Keratinocyte (primary cell): ENCODE results near the gene AK8. TPM values are rescaled to one million over a fixed set of nuclear protein-coding genes. Genes with fewer than 3 reads are reported as not detected.

ENCODE experiments used
- DNase-seq: peaks from one replicate; pipeline ENCODE4 v3.0.0-alpha.2; 2011; ENCODE audit warnings: low read depth, missing footprints, low spot score
- FAIRE-seq: peaks from 2 replicates; lab custom pipeline; 2011; peaks lifted over from hg19 to GRCh38; lab: Jason Lieb, UNC
- H2AFZ ChIP-seq: 2 replicates; pipeline ENCODE4 v1.6.0; 2012; ENCODE audit warnings: low read length, control low read depth, inconsistent platforms; ENCODE audit not compliant: control insufficient read depth
- H3K27ac ChIP-seq: 2 replicates; pipeline ENCODE4 v1.5.1; 2011; ENCODE audit warnings: low read length; ENCODE audit not compliant: control insufficient read depth, insufficient read depth
- H3K27me3 ChIP-seq: 3 replicates; pipeline ENCODE4 v1.6.0; 2011; ENCODE audit warnings: low read length; ENCODE audit not compliant: control insufficient read depth, insufficient read depth; ENCODE audit errors: extremely low read depth
- H3K36me3 ChIP-seq, 2 experiments: 2 replicates in 1 of 2; 3 replicates in 1 of 2; pipeline ENCODE4 v1.5.1; 2011; ENCODE audit warnings: low read length in 2 of 2, mild to moderate bottlenecking in 1 of 2; ENCODE audit not compliant: control insufficient read depth in 2 of 2, insufficient read depth in 2 of 2; ENCODE audit errors: extremely low read depth in 1 of 2
- H3K4me1 ChIP-seq: 3 replicates; pipeline ENCODE4 v1.5.1; 2011; ENCODE audit warnings: low read length; ENCODE audit not compliant: control insufficient read depth, insufficient read depth; ENCODE audit errors: extremely low read depth
- H3K4me2 ChIP-seq: 3 replicates; pipeline ENCODE4 v1.6.0; 2011; ENCODE audit warnings: low read depth, low read length; ENCODE audit not compliant: control insufficient read depth, insufficient read depth; ENCODE audit errors: extremely low read depth
- H3K4me3 ChIP-seq, 3 experiments: fragments of 200-600 bp in 1 of 3; sonication (generic) in 1 of 3; 2 replicates in 2 of 3; 3 replicates in 1 of 3; pipeline ENCODE4 v1.5.1; 2011 to 2016; ENCODE audit warnings: low read length in 3 of 3, mild to moderate bottlenecking in 3 of 3, control low read depth in 2 of 3, inconsistent platforms in 1 of 3, low read depth in 1 of 3, mixed read lengths in 1 of 3, mixed run types in 1 of 3, moderate library complexity in 1 of 3; ENCODE audit not compliant: control insufficient read depth in 2 of 3, insufficient read depth in 2 of 3; ENCODE audit errors: extremely low read depth in 1 of 3
- H3K79me2 ChIP-seq: 2 replicates; pipeline ENCODE4 v1.6.0; 2012; ENCODE audit warnings: low read length; ENCODE audit not compliant: control insufficient read depth, insufficient read depth
- H3K9ac ChIP-seq: 3 replicates; pipeline ENCODE4 v1.6.0; 2011; ENCODE audit warnings: low read length; ENCODE audit not compliant: control insufficient read depth, insufficient read depth; ENCODE audit errors: extremely low read depth
- H3K9me1 ChIP-seq: 3 replicates; pipeline ENCODE4 v1.6.0; 2011; ENCODE audit warnings: low read length; ENCODE audit not compliant: control insufficient read depth, insufficient read depth; ENCODE audit errors: extremely low read depth
- H3K9me3 ChIP-seq: 2 replicates; pipeline ENCODE4 v1.5.1; 2012; ENCODE audit warnings: low read depth, low read length; ENCODE audit not compliant: control insufficient read depth
- H4K20me1 ChIP-seq: 3 replicates; pipeline ENCODE4 v1.6.0; 2011; ENCODE audit warnings: low read length; ENCODE audit not compliant: control insufficient read depth, insufficient read depth; ENCODE audit errors: extremely low read depth
- EZH2 ChIP-seq: IDR thresholded peaks from one replicate; pipeline ENCODE4 v1.6.1; 2012; ENCODE audit warnings: inconsistent platforms, mild to moderate bottlenecking, low read length, moderate library complexity
- dilution Hi-C: fragments of 300-500 bp; cut with MboI; formaldehyde crosslinking; loops from one replicate; pipeline ENCODE4 v1.7.0; 2020; ENCODE audit warnings: low sequenced_read_pairs; ENCODE audit not compliant: extremely low pct_ligation_motif_present
- polyA plus RNA-seq, 5 experiments: library from polyadenylated mRNA; depleted of rRNA in 3 of 5; stranded (reverse) in 3 of 5; stranded (forward) in 1 of 5; unstranded in 1 of 5; fragments of >200 nt; gene quantifications; 1 replicate in 1 of 5; 2 replicates in 3 of 5; 3 replicates in 1 of 5; pipeline versions ENCODE4 v1.2.1 to v1.2.3, GENCODE V29; 2011 to 2012; ENCODE audit warnings: missing spikeins in 2 of 5, low read depth in 1 of 5, low replicate concordance in 1 of 5
- TF ChIP-seq, protein P1 (sequence below), 3 experiments: IDR thresholded peaks in 1 of 3; conservative IDR thresholded peaks in 1 of 3; optimal IDR thresholded peaks in 1 of 3; 2 replicates in 2 of 3; 3 replicates in 1 of 3; pipeline versions ENCODE3 to v1.5.1; 2011; ENCODE audit warnings: low read length in 3 of 3, mild to moderate bottlenecking in 3 of 3, moderate library complexity in 2 of 3, control low read depth in 1 of 3, inconsistent platforms in 1 of 3; ENCODE audit not compliant: insufficient read depth in 2 of 3; ENCODE audit errors: extremely low read depth in 1 of 3

The AK8 gene
- polyA plus RNA-seq, 1 donor (not counting 4 experiments of a cell fraction or from before 2014, with no cell fraction given): 0.24 TPM

GRCh38 chr9:132811985-132812384 lies 66.1 kb downstream of the AK8 start:
- dilution Hi-C loops: no loop called here
- no peaks in the 10 kb centered on the region for H3K36me3 ChIP-seq

GRCh38 chr9:132810314-132810713 lies 67.8 kb downstream of the AK8 start:
- Histone ChIP-seq H3K79me2 (no peaks in the 10 kb centered on the region), H3K9ac (no peak overlapping the region), H3K4me3 (no peak overlapping the region), H3K4me1 (peaks cover 6% of the 10 kb centered on the region), H3K36me3 (no peaks in the 10 kb centered on the region), H3K9me3 (no peaks in the 10 kb centered on the region), H3K4me2 (no peak overlapping the region), H4K20me1 (no peaks in the 10 kb centered on the region), H3K9me1 (no peaks in the 10 kb centered on the region), H3K27ac (no peak overlapping the region), H2AFZ (no peak overlapping the region), H3K27me3 (peaks cover 23% of the 10 kb centered on the region)
- dilution Hi-C loops: no loop called here
- DNase-seq (no peak), FAIRE-seq (no peak)
- no peak for TF ChIP-seq EZH2
- TF ChIP-seq, protein P1, sequence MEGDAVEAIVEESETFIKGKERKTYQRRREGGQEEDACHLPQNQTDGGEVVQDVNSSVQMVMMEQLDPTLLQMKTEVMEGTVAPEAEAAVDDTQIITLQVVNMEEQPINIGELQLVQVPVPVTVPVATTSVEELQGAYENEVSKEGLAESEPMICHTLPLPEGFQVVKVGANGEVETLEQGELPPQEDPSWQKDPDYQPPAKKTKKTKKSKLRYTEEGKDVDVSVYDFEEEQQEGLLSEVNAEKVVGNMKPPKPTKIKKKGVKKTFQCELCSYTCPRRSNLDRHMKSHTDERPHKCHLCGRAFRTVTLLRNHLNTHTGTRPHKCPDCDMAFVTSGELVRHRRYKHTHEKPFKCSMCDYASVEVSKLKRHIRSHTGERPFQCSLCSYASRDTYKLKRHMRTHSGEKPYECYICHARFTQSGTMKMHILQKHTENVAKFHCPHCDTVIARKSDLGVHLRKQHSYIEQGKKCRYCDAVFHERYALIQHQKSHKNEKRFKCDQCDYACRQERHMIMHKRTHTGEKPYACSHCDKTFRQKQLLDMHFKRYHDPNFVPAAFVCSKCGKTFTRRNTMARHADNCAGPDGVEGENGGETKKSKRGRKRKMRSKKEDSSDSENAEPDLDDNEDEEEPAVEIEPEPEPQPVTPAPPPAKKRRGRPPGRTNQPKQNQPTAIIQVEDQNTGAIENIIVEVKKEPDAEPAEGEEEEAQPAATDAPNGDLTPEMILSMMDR (optimal IDR thresholded peaks at IDR 0.05 in 1 of 3, IDR thresholded peaks at IDR 0.05 in 1 of 3, conservative IDR thresholded peaks at IDR 0.05 in 1 of 3; ENCODE audit: extremely low read depth in 1 of 3, insufficient read depth in 2 of 3, low read length in 3 of 3): no peak

More at GRCh38 chr9:132811985-132812384, 66.1 kb downstream of the AK8 start:
- Histone ChIP-seq H3K9me3 (no peaks in the 10 kb centered on the region), H2AFZ (no peak overlapping the region), H3K4me2 (no peak overlapping the region), H3K9ac (no peak overlapping the region), H3K4me1 (peaks cover under 1% of the 10 kb centered on the region), H4K20me1 (no peaks in the 10 kb centered on the region), H3K4me3 (no peak overlapping the region), H3K27me3 (peaks cover 11% of the 10 kb centered on the region), H3K9me1 (no peaks in the 10 kb centered on the region), H3K79me2 (no peaks in the 10 kb centered on the region), H3K27ac (no peak overlapping the region)
- no peak for FAIRE-seq
- TF ChIP-seq, protein P1 (optimal IDR thresholded peaks at IDR 0.05 in 1 of 3, IDR thresholded peaks at IDR 0.05 in 1 of 3, conservative IDR thresholded peaks at IDR 0.05 in 1 of 3; ENCODE audit: extremely low read depth in 1 of 3, insufficient read depth in 2 of 3, low read length in 3 of 3): no peak
- TF ChIP-seq EZH2: no peak
- no peak for DNase-seq
